Keratinocyte (primary cell): ENCODE data around the gene DHCR7. TPM values are rescaled to one million over a fixed set of nuclear protein-coding genes. Genes with fewer than 3 reads are reported as not detected.

ENCODE experiments used
- DNase-seq: peaks from one replicate; pipeline ENCODE4 v3.0.0-alpha.2; 2011; ENCODE audit warnings: low read depth, missing footprints, low spot score
- FAIRE-seq: peaks from 2 replicates; lab custom pipeline; 2011; peaks lifted over from hg19 to GRCh38; lab: Jason Lieb, UNC
- H2AFZ ChIP-seq: 2 replicates; pipeline ENCODE4 v1.6.0; 2012; ENCODE audit warnings: low read length, control low read depth, inconsistent platforms; ENCODE audit not compliant: control insufficient read depth
- H3K27ac ChIP-seq: 2 replicates; pipeline ENCODE4 v1.5.1; 2011; ENCODE audit warnings: low read length; ENCODE audit not compliant: control insufficient read depth, insufficient read depth
- H3K27me3 ChIP-seq: 3 replicates; pipeline ENCODE4 v1.6.0; 2011; ENCODE audit warnings: low read length; ENCODE audit not compliant: control insufficient read depth, insufficient read depth; ENCODE audit errors: extremely low read depth
- H3K36me3 ChIP-seq, 2 experiments: 2 replicates in 1 of 2; 3 replicates in 1 of 2; pipeline ENCODE4 v1.5.1; 2011; ENCODE audit warnings: low read length in 2 of 2, mild to moderate bottlenecking in 1 of 2; ENCODE audit not compliant: control insufficient read depth in 2 of 2, insufficient read depth in 2 of 2; ENCODE audit errors: extremely low read depth in 1 of 2
- H3K4me1 ChIP-seq: 3 replicates; pipeline ENCODE4 v1.5.1; 2011; ENCODE audit warnings: low read length; ENCODE audit not compliant: control insufficient read depth, insufficient read depth; ENCODE audit errors: extremely low read depth
- H3K4me2 ChIP-seq: 3 replicates; pipeline ENCODE4 v1.6.0; 2011; ENCODE audit warnings: low read depth, low read length; ENCODE audit not compliant: control insufficient read depth, insufficient read depth; ENCODE audit errors: extremely low read depth
- H3K4me3 ChIP-seq, 3 experiments: fragments of 200-600 bp in 1 of 3; sonication (generic) in 1 of 3; 2 replicates in 2 of 3; 3 replicates in 1 of 3; pipeline ENCODE4 v1.5.1; 2011 to 2016; ENCODE audit warnings: low read length in 3 of 3, mild to moderate bottlenecking in 3 of 3, control low read depth in 2 of 3, inconsistent platforms in 1 of 3, low read depth in 1 of 3, mixed read lengths in 1 of 3, mixed run types in 1 of 3, moderate library complexity in 1 of 3; ENCODE audit not compliant: control insufficient read depth in 2 of 3, insufficient read depth in 2 of 3; ENCODE audit errors: extremely low read depth in 1 of 3
- H3K79me2 ChIP-seq: 2 replicates; pipeline ENCODE4 v1.6.0; 2012; ENCODE audit warnings: low read length; ENCODE audit not compliant: control insufficient read depth, insufficient read depth
- H3K9ac ChIP-seq: 3 replicates; pipeline ENCODE4 v1.6.0; 2011; ENCODE audit warnings: low read length; ENCODE audit not compliant: control insufficient read depth, insufficient read depth; ENCODE audit errors: extremely low read depth
- H3K9me1 ChIP-seq: 3 replicates; pipeline ENCODE4 v1.6.0; 2011; ENCODE audit warnings: low read length; ENCODE audit not compliant: control insufficient read depth, insufficient read depth; ENCODE audit errors: extremely low read depth
- H3K9me3 ChIP-seq: 2 replicates; pipeline ENCODE4 v1.5.1; 2012; ENCODE audit warnings: low read depth, low read length; ENCODE audit not compliant: control insufficient read depth
- H4K20me1 ChIP-seq: 3 replicates; pipeline ENCODE4 v1.6.0; 2011; ENCODE audit warnings: low read length; ENCODE audit not compliant: control insufficient read depth, insufficient read depth; ENCODE audit errors: extremely low read depth
- EZH2 ChIP-seq: IDR thresholded peaks from one replicate; pipeline ENCODE4 v1.6.1; 2012; ENCODE audit warnings: inconsistent platforms, mild to moderate bottlenecking, low read length, moderate library complexity
- dilution Hi-C: fragments of 300-500 bp; cut with MboI; formaldehyde crosslinking; loops from one replicate; pipeline ENCODE4 v1.7.0; 2020; ENCODE audit warnings: low sequenced_read_pairs; ENCODE audit not compliant: extremely low pct_ligation_motif_present
- polyA plus RNA-seq, 5 experiments: library from polyadenylated mRNA; depleted of rRNA in 3 of 5; stranded (reverse) in 3 of 5; stranded (forward) in 1 of 5; unstranded in 1 of 5; fragments of >200 nt; gene quantifications; 1 replicate in 1 of 5; 2 replicates in 3 of 5; 3 replicates in 1 of 5; pipeline versions ENCODE4 v1.2.1 to v1.2.3, GENCODE V29; 2011 to 2012; ENCODE audit warnings: missing spikeins in 2 of 5, low read depth in 1 of 5, low replicate concordance in 1 of 5
- TF ChIP-seq, protein P1 (sequence below), 3 experiments: IDR thresholded peaks in 1 of 3; conservative IDR thresholded peaks in 1 of 3; optimal IDR thresholded peaks in 1 of 3; 2 replicates in 2 of 3; 3 replicates in 1 of 3; pipeline versions ENCODE3 to v1.5.1; 2011; ENCODE audit warnings: low read length in 3 of 3, mild to moderate bottlenecking in 3 of 3, moderate library complexity in 2 of 3, control low read depth in 1 of 3, inconsistent platforms in 1 of 3; ENCODE audit not compliant: insufficient read depth in 2 of 3; ENCODE audit errors: extremely low read depth in 1 of 3

Gene DHCR7
- polyA plus RNA-seq, 1 donor (not counting 4 experiments of a cell fraction or from before 2014, with no cell fraction given) = 143 TPM

DNA sequence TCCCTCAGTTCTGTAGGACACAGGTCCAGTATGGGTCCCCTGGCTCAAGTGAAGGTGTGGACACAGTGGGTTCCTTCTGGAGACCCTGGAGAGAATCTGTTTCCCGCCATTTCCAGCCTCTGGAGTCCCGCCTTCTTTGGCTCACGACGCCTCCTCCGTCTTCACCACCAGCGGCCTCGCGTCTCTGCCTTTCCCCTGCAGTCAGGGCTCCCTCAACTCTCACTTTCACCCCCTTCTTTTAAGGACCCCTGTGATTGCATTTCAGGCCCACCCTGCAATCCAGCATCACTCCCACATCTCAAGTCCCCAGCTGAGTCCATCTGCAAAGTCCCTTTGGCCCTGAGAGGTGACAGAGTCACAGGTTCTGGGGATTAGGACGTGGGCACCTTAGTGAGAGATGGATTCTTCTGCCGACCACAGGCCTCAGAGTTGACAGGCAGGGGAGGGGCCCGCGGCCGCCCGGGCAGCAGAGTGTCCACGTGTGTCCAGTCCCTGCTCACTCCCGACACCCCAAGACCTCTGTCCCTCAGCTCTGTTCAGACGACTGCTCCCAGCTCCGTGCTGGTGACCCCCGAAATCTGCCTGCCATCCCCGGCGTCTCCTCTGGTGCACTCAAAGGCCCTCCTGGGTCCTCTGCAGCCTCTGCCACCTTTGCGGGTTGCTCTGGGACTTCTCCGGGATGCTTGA lies 42.0 kb upstream of the DHCR7 start:
- Histone ChIP-seq H3K4me3 (no peak overlapping the region), H3K36me3 (peaks cover 20 to 35% of the 10 kb centered on the region in 2 experiments), H3K27ac (no peak overlapping the region), H3K9me1 (peaks cover 2% of the 10 kb centered on the region), H4K20me1 (no peaks in the 10 kb centered on the region), H3K4me2 (no peak overlapping the region), H3K4me1 (peaks cover 21% of the 10 kb centered on the region), H3K79me2 (no peaks in the 10 kb centered on the region), H3K9me3 (no peaks in the 10 kb centered on the region), H3K9ac (no peak overlapping the region), H2AFZ (no peak overlapping the region), H3K27me3 (no peaks in the 10 kb centered on the region)
- dilution Hi-C loops = no loop called here
- no peak for DNase-seq
- TF ChIP-seq EZH2 = no peak
- TF ChIP-seq, protein P1, sequence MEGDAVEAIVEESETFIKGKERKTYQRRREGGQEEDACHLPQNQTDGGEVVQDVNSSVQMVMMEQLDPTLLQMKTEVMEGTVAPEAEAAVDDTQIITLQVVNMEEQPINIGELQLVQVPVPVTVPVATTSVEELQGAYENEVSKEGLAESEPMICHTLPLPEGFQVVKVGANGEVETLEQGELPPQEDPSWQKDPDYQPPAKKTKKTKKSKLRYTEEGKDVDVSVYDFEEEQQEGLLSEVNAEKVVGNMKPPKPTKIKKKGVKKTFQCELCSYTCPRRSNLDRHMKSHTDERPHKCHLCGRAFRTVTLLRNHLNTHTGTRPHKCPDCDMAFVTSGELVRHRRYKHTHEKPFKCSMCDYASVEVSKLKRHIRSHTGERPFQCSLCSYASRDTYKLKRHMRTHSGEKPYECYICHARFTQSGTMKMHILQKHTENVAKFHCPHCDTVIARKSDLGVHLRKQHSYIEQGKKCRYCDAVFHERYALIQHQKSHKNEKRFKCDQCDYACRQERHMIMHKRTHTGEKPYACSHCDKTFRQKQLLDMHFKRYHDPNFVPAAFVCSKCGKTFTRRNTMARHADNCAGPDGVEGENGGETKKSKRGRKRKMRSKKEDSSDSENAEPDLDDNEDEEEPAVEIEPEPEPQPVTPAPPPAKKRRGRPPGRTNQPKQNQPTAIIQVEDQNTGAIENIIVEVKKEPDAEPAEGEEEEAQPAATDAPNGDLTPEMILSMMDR (optimal IDR thresholded peaks at IDR 0.05 in 1 of 3, IDR thresholded peaks at IDR 0.05 in 1 of 3, conservative IDR thresholded peaks at IDR 0.05 in 1 of 3; ENCODE audit: extremely low read depth in 1 of 3, insufficient read depth in 2 of 3, low read length in 3 of 3) = no peak
- FAIRE-seq = no peak

DNA sequence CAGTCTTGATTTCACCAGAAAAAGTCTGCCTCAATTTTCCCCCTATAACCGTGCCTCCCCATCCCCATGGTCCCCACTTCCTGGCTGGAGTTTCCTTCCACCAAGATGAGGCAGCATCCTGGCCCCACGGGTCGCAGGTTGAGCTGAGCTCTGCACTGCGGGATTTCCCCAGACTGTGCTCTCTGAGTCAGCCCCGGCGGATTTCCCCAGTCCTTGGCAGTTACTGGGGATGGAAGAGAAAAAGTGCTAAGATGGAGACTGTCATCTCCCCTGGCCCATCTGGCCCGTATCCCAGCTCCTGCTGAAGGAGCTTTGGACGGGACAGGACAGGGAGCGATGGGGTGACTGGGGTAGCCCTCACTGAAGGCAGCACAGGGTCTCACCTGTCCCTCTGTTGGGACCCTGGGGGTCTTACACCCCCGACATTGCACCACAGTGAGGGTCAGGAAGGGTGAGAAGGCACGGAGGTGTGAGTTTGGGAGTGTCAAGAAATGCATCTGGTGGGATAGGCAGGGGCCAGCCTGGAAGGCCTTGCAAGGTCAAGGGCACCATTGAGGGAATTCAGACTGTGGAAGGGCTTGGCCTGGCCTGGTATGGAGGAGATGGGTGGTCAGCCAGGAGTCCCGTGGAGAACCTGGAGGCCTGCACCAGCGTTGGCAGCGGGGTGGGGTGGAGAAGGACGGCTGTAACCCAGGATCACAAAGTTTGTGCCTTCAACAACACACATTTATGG lies 41.3 kb upstream of the DHCR7 start:
- Histone ChIP-seq H3K27me3 (no peaks in the 10 kb centered on the region), H3K4me3 (no peak overlapping the region), H3K27ac (peak overlapping the region; percentile 40), H3K79me2 (no peaks in the 10 kb centered on the region), H3K4me2 (no peak overlapping the region), H3K9me1 (peaks cover 2% of the 10 kb centered on the region), H4K20me1 (no peaks in the 10 kb centered on the region), H3K4me1 (peaks cover 21% of the 10 kb centered on the region), H3K9me3 (no peaks in the 10 kb centered on the region), H3K9ac (no peak overlapping the region), H3K36me3 (peaks cover 26 to 34% of the 10 kb centered on the region in 2 experiments), H2AFZ (no peak overlapping the region)
- dilution Hi-C loops = no loop called here
- TF ChIP-seq, protein P1 (optimal IDR thresholded peaks at IDR 0.05 in 1 of 3, IDR thresholded peaks at IDR 0.05 in 1 of 3, conservative IDR thresholded peaks at IDR 0.05 in 1 of 3; ENCODE audit: extremely low read depth in 1 of 3, insufficient read depth in 2 of 3, low read length in 3 of 3) = no peak
- TF ChIP-seq EZH2 = no peak
- no peak for DNase-seq
- FAIRE-seq = no peak
